ENCODE measurements around the gene SHROOM3. TPM values are rescaled to one million over a fixed set of nuclear protein-coding genes. Genes with fewer than 3 reads are reported as not detected.
"Not testable (repeated sequence)": the region's sequence is repeated elsewhere in the genome, so short reads cannot be mapped to it uniquely, and the experiment has no call there.

The SHROOM3 gene
- total RNA-seq, 1 donor from 2014 or later, result 6.9 TPM

- Histone ChIP-seq H3K27me3 (no peaks in the 10 kb centered on the region), H3K4me1 (no peaks in the 10 kb centered on the region), H3K36me3 (no peaks in the 10 kb centered on the region), H3K4me3 (no peak overlapping the region), H3K9me3 (no peaks in the 10 kb centered on the region), H3K27ac (no peak overlapping the region)
- intact Hi-C loops (cut with DNase I), result no loop called here
- TF ChIP-seq POLR2AphosphoS5 (IDR thresholded peaks at IDR 0.05; ENCODE audit: insufficient read depth in 1 of 2, low read depth in 1 of 2) (no peak), POLR2A (IDR thresholded peaks at IDR 0.05) (no peak), CTCF (IDR thresholded peaks at IDR 0.05) (no peak)
- DNase-seq (ENCODE audit: extremely low spot score in 2 of 2), result no peak
Measured at GRCh38 chr4:76453232-76453631, 18.2 kb downstream of the SHROOM3 start.

GRCh38 chr4:76454073-76454472 is 19.0 kb downstream of the SHROOM3 start:
- H3K27me3 ChIP-seq; H3K9me3 ChIP-seq; DNase-seq (ENCODE audit: extremely low spot score in 2 of 2); H3K27ac ChIP-seq; H3K4me1 ChIP-seq; intact Hi-C loops (cut with DNase I); H3K4me3 ChIP-seq; H3K36me3 ChIP-seq: not testable (repeated sequence)

- Histone ChIP-seq H3K27ac (no peak overlapping the region), H3K4me3 (no peak overlapping the region), H3K36me3 (no peaks in the 10 kb centered on the region), H3K9me3 (no peaks in the 10 kb centered on the region), H3K27me3 (no peaks in the 10 kb centered on the region), H3K4me1 (no peaks in the 10 kb centered on the region)
- TF ChIP-seq POLR2AphosphoS5 (IDR thresholded peaks at IDR 0.05; ENCODE audit: insufficient read depth in 1 of 2, low read depth in 1 of 2), result no peak
- TF ChIP-seq POLR2A (IDR thresholded peaks at IDR 0.05), result no peak
- TF ChIP-seq CTCF (IDR thresholded peaks at IDR 0.05), result no peak
- intact Hi-C loops (cut with DNase I), result no loop called here
- DNase-seq (ENCODE audit: extremely low spot score in 2 of 2), result no peak
Measured at GRCh38 chr4:76457885-76458284, 22.9 kb downstream of the SHROOM3 start.

GRCh38 chr4:76458297-76458696 is 23.3 kb downstream of the SHROOM3 start:
- Histone ChIP-seq H3K9me3 (no peaks in the 10 kb centered on the region), H3K27me3 (no peaks in the 10 kb centered on the region), H3K4me1 (no peaks in the 10 kb centered on the region), H3K27ac (no peak overlapping the region), H3K36me3 (no peaks in the 10 kb centered on the region), H3K4me3 (no peak overlapping the region)
- DNase-seq (ENCODE audit: extremely low spot score in 2 of 2), result no peak
- intact Hi-C loops (cut with DNase I), result no loop called here
- no peak for TF ChIP-seq POLR2A (IDR thresholded peaks at IDR 0.05)
- no peak for TF ChIP-seq POLR2AphosphoS5 (IDR thresholded peaks at IDR 0.05; ENCODE audit: insufficient read depth in 1 of 2, low read depth in 1 of 2)
- TF ChIP-seq CTCF (IDR thresholded peaks at IDR 0.05), result no peak

GRCh38 chr4:76458825-76459224 is 23.8 kb downstream of the SHROOM3 start:
- Histone ChIP-seq H3K27me3 (no peaks in the 10 kb centered on the region), H3K9me3 (no peaks in the 10 kb centered on the region), H3K4me1 (no peaks in the 10 kb centered on the region), H3K4me3 (no peak overlapping the region), H3K27ac (no peak overlapping the region), H3K36me3 (no peaks in the 10 kb centered on the region)
- TF ChIP-seq POLR2A (IDR thresholded peaks at IDR 0.05) (no peak), POLR2AphosphoS5 (IDR thresholded peaks at IDR 0.05; ENCODE audit: insufficient read depth in 1 of 2, low read depth in 1 of 2) (no peak), CTCF (IDR thresholded peaks at IDR 0.05) (no peak)
- intact Hi-C loops (cut with DNase I), result no loop called here
- no peak for DNase-seq (ENCODE audit: extremely low spot score in 2 of 2)

GRCh38 chr4:76459291-76459723 is 24.3 kb downstream of the SHROOM3 start:
- intact Hi-C loops (cut with DNase I), result no loop called here
- H3K4me1 ChIP-seq, result no peaks in the 10 kb centered on the region
- H3K4me3 ChIP-seq, result no peak overlapping the region
- H3K36me3 ChIP-seq, result no peaks in the 10 kb centered on the region
- H3K27ac ChIP-seq, result no peak overlapping the region
- H3K9me3 ChIP-seq, result no peaks in the 10 kb centered on the region
- TF ChIP-seq POLR2AphosphoS5 (IDR thresholded peaks at IDR 0.05; ENCODE audit: insufficient read depth in 1 of 2, low read depth in 1 of 2) (no peak), POLR2A (IDR thresholded peaks at IDR 0.05) (no peak), CTCF (IDR thresholded peaks at IDR 0.05) (no peak)
- no peak for DNase-seq (ENCODE audit: extremely low spot score in 2 of 2)
- H3K27me3 ChIP-seq, result no peaks in the 10 kb centered on the region
